ENCODE data around the gene OR52H1.
"Not testable (repeated sequence)": the region's sequence is repeated elsewhere in the genome, so short reads cannot be mapped to it uniquely, and the experiment has no call there.

The OR52H1 gene

GRCh38 chr11:5592615-5593014 lies 44.3 kb upstream of the OR52H1 start:
- Histone ChIP-seq H4K8ac (ENCODE audit: low read depth, low read length) (no peak overlapping the region), H3K27ac (ENCODE audit: low read depth, low read length) (no peak overlapping the region), H4K91ac (ENCODE audit: low read depth, low read length) (no peak overlapping the region), H3K18ac (ENCODE audit: low read length) (no peak overlapping the region), H3K4ac (ENCODE audit: low read depth, low read length) (no peak overlapping the region), H3K14ac (ENCODE audit: low read length) (no peak overlapping the region), H3K79me2 (ENCODE audit: control insufficient read depth, insufficient read depth, low read length, poor library complexity) (peaks cover 3% of the 10 kb centered on the region), H2BK5ac (ENCODE audit: low read depth, low read length, poor library complexity) (no peak overlapping the region), H2BK120ac (ENCODE audit: insufficient read depth, low read length, poor library complexity) (no peak overlapping the region), H3K4me3 (ENCODE audit: low read depth, low read length) (no peak overlapping the region), H3K36me3 (ENCODE audit: control insufficient read depth in 1 of 2, insufficient read depth in 2 of 2, low read length in 2 of 2) (no peaks in the 10 kb centered on the region), H3K9ac (ENCODE audit: low read length) (no peak overlapping the region), H3K23ac (ENCODE audit: low read length) (no peak overlapping the region), H3K4me1 (ENCODE audit: control insufficient read depth in 1 of 2, insufficient read depth in 2 of 2, low read length in 2 of 2) (peaks cover 0 to 2% of the 10 kb centered on the region in 2 experiments), H4K12ac (ENCODE audit: low read depth, low read length) (no peak overlapping the region), H2AK5ac (ENCODE audit: low read length) (no peak overlapping the region), H3K79me1 (ENCODE audit: low read length) (peaks cover 6% of the 10 kb centered on the region), H3K27me3 (ENCODE audit: insufficient read depth, low read length) (no peaks in the 10 kb centered on the region), H2BK12ac (ENCODE audit: low read length) (no peak overlapping the region), H2AFZ (ENCODE audit: insufficient read depth, low read length, poor library complexity) (no peak overlapping the region), H3K4me2 (ENCODE audit: low read length) (no peak overlapping the region), H3K9me3 (ENCODE audit: insufficient read depth, low read depth, low read length) (peaks cover 4% of the 10 kb centered on the region)
- DNase-seq, result no peak
- no CpG with 5 or more reads among the region's 5 CpGs for WGBS (ENCODE audit: extremely low coverage, insufficient coverage, insufficient read length)

GRCh38 chr11:5591613-5592012 lies 43.3 kb upstream of the OR52H1 start:
- H3K9me3 ChIP-seq (ENCODE audit: insufficient read depth, low read depth, low read length), result peaks cover 4% of the 10 kb centered on the region
- H3K4me3 ChIP-seq (ENCODE audit: low read depth, low read length), result no peak overlapping the region
- H2BK12ac ChIP-seq (ENCODE audit: low read length), result no peak overlapping the region
- H3K36me3 ChIP-seq (ENCODE audit: control insufficient read depth in 1 of 2, insufficient read depth in 2 of 2, low read length in 2 of 2), result no peaks in the 10 kb centered on the region
- H4K8ac ChIP-seq (ENCODE audit: low read depth, low read length), result no peak overlapping the region
- H3K27ac ChIP-seq (ENCODE audit: low read depth, low read length), result no peak overlapping the region
- H3K27me3 ChIP-seq (ENCODE audit: insufficient read depth, low read length), result no peaks in the 10 kb centered on the region
- no peak overlapping the region for H4K12ac ChIP-seq (ENCODE audit: low read depth, low read length)
- H3K9ac ChIP-seq (ENCODE audit: low read length), result no peak overlapping the region
- no peak overlapping the region for H2AK5ac ChIP-seq (ENCODE audit: low read length)
- H2BK5ac ChIP-seq (ENCODE audit: low read depth, low read length, poor library complexity), result no peak overlapping the region
- H2AFZ ChIP-seq (ENCODE audit: insufficient read depth, low read length, poor library complexity), result no peak overlapping the region
- H3K79me1 ChIP-seq (ENCODE audit: low read length), result peaks cover 4% of the 10 kb centered on the region
- peak; percentile 83 to 88 for DNase-seq
- no peak overlapping the region for H4K91ac ChIP-seq (ENCODE audit: low read depth, low read length)
- H3K4ac ChIP-seq (ENCODE audit: low read depth, low read length), result no peak overlapping the region
- H2BK120ac ChIP-seq (ENCODE audit: insufficient read depth, low read length, poor library complexity), result no peak overlapping the region
- no peak overlapping the region for H3K14ac ChIP-seq (ENCODE audit: low read length)
- no peak overlapping the region for H3K18ac ChIP-seq (ENCODE audit: low read length)
- H3K79me2 ChIP-seq (ENCODE audit: control insufficient read depth, insufficient read depth, low read length, poor library complexity), result peaks cover under 1% of the 10 kb centered on the region
- H3K4me1 ChIP-seq (ENCODE audit: control insufficient read depth in 1 of 2, insufficient read depth in 2 of 2, low read length in 2 of 2), result no peaks in the 10 kb centered on the region
- no CpG with 5 or more reads among the region's 3 CpGs for WGBS (ENCODE audit: extremely low coverage, insufficient coverage, insufficient read length)
- no peak overlapping the region for H3K23ac ChIP-seq (ENCODE audit: low read length)
- no peak overlapping the region for H3K4me2 ChIP-seq (ENCODE audit: low read length)

GRCh38 chr11:5589906-5590305 lies 41.6 kb upstream of the OR52H1 start:
- H3K18ac ChIP-seq (ENCODE audit: low read length); H3K4me3 ChIP-seq (ENCODE audit: low read depth, low read length); H2BK5ac ChIP-seq (ENCODE audit: low read depth, low read length, poor library complexity); H2AK5ac ChIP-seq (ENCODE audit: low read length); H4K91ac ChIP-seq (ENCODE audit: low read depth, low read length); H3K27ac ChIP-seq (ENCODE audit: low read depth, low read length); H4K12ac ChIP-seq (ENCODE audit: low read depth, low read length); H3K36me3 ChIP-seq (ENCODE audit: control insufficient read depth in 1 of 2, insufficient read depth in 2 of 2, low read length in 2 of 2); H3K4me1 ChIP-seq (ENCODE audit: control insufficient read depth in 1 of 2, insufficient read depth in 2 of 2, low read length in 2 of 2); H4K8ac ChIP-seq (ENCODE audit: low read depth, low read length); H3K4ac ChIP-seq (ENCODE audit: low read depth, low read length); H2BK12ac ChIP-seq (ENCODE audit: low read length); H3K14ac ChIP-seq (ENCODE audit: low read length); H3K79me2 ChIP-seq (ENCODE audit: control insufficient read depth, insufficient read depth, low read length, poor library complexity); H2AFZ ChIP-seq (ENCODE audit: insufficient read depth, low read length, poor library complexity); H3K23ac ChIP-seq (ENCODE audit: low read length); H3K4me2 ChIP-seq (ENCODE audit: low read length); H3K9me3 ChIP-seq (ENCODE audit: insufficient read depth, low read depth, low read length); H3K79me1 ChIP-seq (ENCODE audit: low read length); DNase-seq; H3K9ac ChIP-seq (ENCODE audit: low read length); H2BK120ac ChIP-seq (ENCODE audit: insufficient read depth, low read length, poor library complexity); H3K27me3 ChIP-seq (ENCODE audit: insufficient read depth, low read length): not testable (repeated sequence)
- WGBS (ENCODE audit: extremely low coverage, insufficient coverage, insufficient read length), result no CpG with 5 or more reads among the region's 31 CpGs

GRCh38 chr11:5584458-5584857 lies 36.1 kb upstream of the OR52H1 start:
- H3K79me1 ChIP-seq (ENCODE audit: low read length); H2AK5ac ChIP-seq (ENCODE audit: low read length); H2AFZ ChIP-seq (ENCODE audit: insufficient read depth, low read length, poor library complexity); H3K9me3 ChIP-seq (ENCODE audit: insufficient read depth, low read depth, low read length); H3K18ac ChIP-seq (ENCODE audit: low read length); H3K23ac ChIP-seq (ENCODE audit: low read length); H3K79me2 ChIP-seq (ENCODE audit: control insufficient read depth, insufficient read depth, low read length, poor library complexity); H4K91ac ChIP-seq (ENCODE audit: low read depth, low read length); H3K36me3 ChIP-seq (ENCODE audit: control insufficient read depth in 1 of 2, insufficient read depth in 2 of 2, low read length in 2 of 2); H4K12ac ChIP-seq (ENCODE audit: low read depth, low read length); H3K4me3 ChIP-seq (ENCODE audit: low read depth, low read length); H4K8ac ChIP-seq (ENCODE audit: low read depth, low read length); H3K14ac ChIP-seq (ENCODE audit: low read length); H2BK120ac ChIP-seq (ENCODE audit: insufficient read depth, low read length, poor library complexity); DNase-seq; H2BK12ac ChIP-seq (ENCODE audit: low read length); H3K4me2 ChIP-seq (ENCODE audit: low read length); H3K4ac ChIP-seq (ENCODE audit: low read depth, low read length); H3K27me3 ChIP-seq (ENCODE audit: insufficient read depth, low read length); H3K4me1 ChIP-seq (ENCODE audit: control insufficient read depth in 1 of 2, insufficient read depth in 2 of 2, low read length in 2 of 2); H3K9ac ChIP-seq (ENCODE audit: low read length); H2BK5ac ChIP-seq (ENCODE audit: low read depth, low read length, poor library complexity); H3K27ac ChIP-seq (ENCODE audit: low read depth, low read length): not testable (repeated sequence)
- WGBS (ENCODE audit: extremely low coverage, insufficient coverage, insufficient read length), result no CpG with 5 or more reads among the region's 5 CpGs
